Measurements from ENCODE around the gene NUDT3.

The NUDT3 gene

GRCh38 chr6:34396518-34396917, 4.0 kb upstream of the NUDT3 start:
- Histone ChIP-seq H3K79me2 (ENCODE audit: insufficient read depth, low read depth) (peaks cover 5% of the 10 kb centered on the region), H2AFZ (ENCODE audit: low read depth) (no peak overlapping the region), H4K20me1 (ENCODE audit: insufficient read depth) (no peaks in the 10 kb centered on the region), H3K36me3 (ENCODE audit: insufficient read depth) (no peaks in the 10 kb centered on the region), H3K9ac (no peak overlapping the region), H3K27me3 (ENCODE audit: insufficient read depth, low read depth) (no peaks in the 10 kb centered on the region), H3K27ac (no peak overlapping the region), H3K4me2 (no peak overlapping the region), H3K4me1 (ENCODE audit: low read depth, poor library complexity, severe bottlenecking) (peaks cover 10% of the 10 kb centered on the region), H3K4me3 (IDR thresholded peaks at IDR 0.05; ENCODE audit: insufficient read depth, low read depth, low read length) (no peak overlapping the region)
- TF ChIP-seq CTCF (conservative IDR thresholded peaks at IDR 0.05; ENCODE audit: low read depth, low read length), result no peak

GRCh38 chr6:34393966-34394305, 1.5 kb upstream of the NUDT3 start:
- H3K4me1 ChIP-seq (ENCODE audit: low read depth, poor library complexity, severe bottlenecking), result peaks cover 13% of the 10 kb centered on the region
- H2AFZ ChIP-seq (ENCODE audit: low read depth), result no peak overlapping the region
- H3K27ac ChIP-seq, result no peak overlapping the region
- no peak overlapping the region for H3K4me2 ChIP-seq
- no peaks in the 10 kb centered on the region for H3K27me3 ChIP-seq (ENCODE audit: insufficient read depth, low read depth)
- H3K9ac ChIP-seq, result no peak overlapping the region
- no peak for TF ChIP-seq CTCF (conservative IDR thresholded peaks at IDR 0.05; ENCODE audit: low read depth, low read length)
- H3K36me3 ChIP-seq (ENCODE audit: insufficient read depth), result no peaks in the 10 kb centered on the region
- no peak overlapping the region for H3K4me3 ChIP-seq (IDR thresholded peaks at IDR 0.05; ENCODE audit: insufficient read depth, low read depth, low read length)
- peaks cover under 1% of the 10 kb centered on the region; the same call in 1 of the 2 replicates for H4K20me1 ChIP-seq (ENCODE audit: insufficient read depth)
- peaks cover 31% of the 10 kb centered on the region for H3K79me2 ChIP-seq (ENCODE audit: insufficient read depth, low read depth)

GRCh38 chr6:34393191-34393965, 909 bp upstream of the NUDT3 start:
- no peak for TF ChIP-seq CTCF (conservative IDR thresholded peaks at IDR 0.05; ENCODE audit: low read depth, low read length)
- Histone ChIP-seq H3K4me1 (ENCODE audit: low read depth, poor library complexity, severe bottlenecking) (peaks cover 13% of the 10 kb centered on the region), H3K9ac (peak overlapping the region; percentile 99; the same call in 1 of the 2 replicates), H3K4me3 (IDR thresholded peaks at IDR 0.05; ENCODE audit: insufficient read depth, low read depth, low read length) (no peak overlapping the region), H3K27ac (peak overlapping the region; percentile 99; the same call in 1 of the 2 replicates), H2AFZ (ENCODE audit: low read depth) (peak overlapping the region; percentile 80), H3K36me3 (ENCODE audit: insufficient read depth) (no peaks in the 10 kb centered on the region), H4K20me1 (ENCODE audit: insufficient read depth) (peaks cover 4% of the 10 kb centered on the region; the same call in 1 of the 2 replicates), H3K79me2 (ENCODE audit: insufficient read depth, low read depth) (peaks cover 37% of the 10 kb centered on the region), H3K27me3 (ENCODE audit: insufficient read depth, low read depth) (no peaks in the 10 kb centered on the region), H3K4me2 (peak overlapping the region; percentile 84)

- TF ChIP-seq CTCF (conservative IDR thresholded peaks at IDR 0.05; ENCODE audit: low read depth, low read length), result no peak
- Histone ChIP-seq H3K36me3 (ENCODE audit: insufficient read depth) (no peaks in the 10 kb centered on the region), H3K4me3 (IDR thresholded peaks at IDR 0.05; ENCODE audit: insufficient read depth, low read depth, low read length) (no peak overlapping the region), H3K27me3 (ENCODE audit: insufficient read depth, low read depth) (no peaks in the 10 kb centered on the region), H3K79me2 (ENCODE audit: insufficient read depth, low read depth) (peaks cover 51% of the 10 kb centered on the region), H3K9ac (peak overlapping the region; percentile 99), H3K4me1 (ENCODE audit: low read depth, poor library complexity, severe bottlenecking) (peaks cover 13% of the 10 kb centered on the region), H3K27ac (peak overlapping the region; percentile 99), H4K20me1 (ENCODE audit: insufficient read depth) (peaks cover 4% of the 10 kb centered on the region; the same call in 1 of the 2 replicates), H3K4me2 (peak overlapping the region; percentile 93; the same call in 1 of the 2 replicates), H2AFZ (ENCODE audit: low read depth) (peak overlapping the region; percentile 80)
Measured at GRCh38 chr6:34391786-34392496, 528 bp downstream of the NUDT3 start.
